Measurements from ENCODE around the gene SKIL. TPM values are rescaled to one million over a fixed set of nuclear protein-coding genes. Genes with fewer than 3 reads are reported as not detected.

SKIL gene
- total and polyA plus RNA-seq, 12 donors: 8.7 to 52.1 (median 42.0) TPM

- DNase-seq: no peak
- H3K27me3 ChIP-seq: no peaks in the 10 kb centered on the region
- no peaks in the 10 kb centered on the region for H3K9me3 ChIP-seq (replicated peaks in 1 of 3)
- no peaks in the 10 kb centered on the region for H3K36me3 ChIP-seq (replicated peaks in 1 of 2)
- TF ChIP-seq CTCF (IDR thresholded peaks at IDR 0.05): no peak
- intact Hi-C loops (cut with DNase I): no loop called here
- H3K27ac ChIP-seq: no peak overlapping the region
- H3K4me1 ChIP-seq (replicated peaks in 1 of 2): peaks cover 14 to 16% of the 10 kb centered on the region in 2 donors
- H3K4me3 ChIP-seq: no peak overlapping the region
Observed at GRCh38 chr3:170353485-170353884, 4.0 kb upstream of the SKIL start.

GRCh38 chr3:170354760-170355159 is 2.8 kb upstream of the SKIL start:
- H3K27ac ChIP-seq: peak overlapping the region in 1 of 5 donors; percentile 100

GRCh38 chr3:170355738-170356595 is 1.5 kb upstream of the SKIL start:
- peak; percentile 32 to 73 (median 50) for DNase-seq

More at GRCh38 chr3:170354760-170355159, 2.8 kb upstream of the SKIL start:
- intact Hi-C loops (cut with DNase I): no loop called here
- H3K27me3 ChIP-seq: no peaks in the 10 kb centered on the region
- H3K36me3 ChIP-seq (replicated peaks in 1 of 2): no peaks in the 10 kb centered on the region
- H3K4me3 ChIP-seq: no peak overlapping the region
- DNase-seq: no peak
- peaks cover 22 to 23% of the 10 kb centered on the region in 2 donors for H3K4me1 ChIP-seq (replicated peaks in 1 of 2)
- WGBS, 4 donors: 80 to 85% (median 84%) methylated on average over 4 of the region's 4 CpGs
- TF ChIP-seq POLR2A (IDR thresholded peaks at IDR 0.05) (no peak), CTCF (IDR thresholded peaks at IDR 0.05) (no peak)
- no peaks in the 10 kb centered on the region for H3K9me3 ChIP-seq (replicated peaks in 1 of 3)

More at GRCh38 chr3:170355738-170356595, 1.5 kb upstream of the SKIL start:
- Histone ChIP-seq H3K36me3 (replicated peaks in 1 of 2) (no peaks in the 10 kb centered on the region), H3K4me1 (replicated peaks in 1 of 2) (peaks cover 23 to 26% of the 10 kb centered on the region in 2 donors), H3K9me3 (replicated peaks in 1 of 3) (no peaks in the 10 kb centered on the region), H3K27ac (peak overlapping the region; percentile 92 to 100 (median 99)), H3K4me3 (peak overlapping the region in 2 of 4 donors; percentile 15 to 86), H3K27me3 (no peaks in the 10 kb centered on the region)
- no peak for TF ChIP-seq POLR2A (IDR thresholded peaks at IDR 0.05)
- TF ChIP-seq CTCF (IDR thresholded peaks at IDR 0.05): no peak
- intact Hi-C loops (cut with DNase I): no loop called here
- 6 to 8% (median 7%) methylated on average over 22 of the region's 22 CpGs for WGBS, 4 donors

All from adrenal gland (tissue), 12 donors.